AML-193 (cell line): Measurements from ENCODE around the gene ARL4C.
A peak's percentile ranks its signal among the peaks of the same experiment; 100 is the strongest.

Source experiments
- DNase-seq, 2 experiments: peaks; one replicate each; lab custom pipeline; 2025; lab: John Stamatoyannopoulos, UW

Gene ARL4C

GRCh38 chr2:234496835-234497593 is at the start of gene ARL4C:
Gene ARL4C (minus strand): TSS chr2:234497081. CDS start chr2:234496586, 495 bp downstream.
- no peak for DNase-seq

- peak; percentile 1 to 5 for DNase-seq
These were observed 48.1 kb upstream of the ARL4C start for GRCh38 chr2:234544659-234545611.

- no peak for DNase-seq
These were observed 45.9 kb upstream of the ARL4C start for GRCh38 chr2:234542742-234543141.

GRCh38 chr2:234537929-234538328 is 41.0 kb upstream of the ARL4C start:
- DNase-seq, result no peak

GRCh38 chr2:234536178-234536965 is 39.5 kb upstream of the ARL4C start:
- no peak for DNase-seq

- no peak for DNase-seq
These were observed 38.6 kb upstream of the ARL4C start for GRCh38 chr2:234535464-234535863.

GRCh38 chr2:234534515-234534914 is 37.6 kb upstream of the ARL4C start:
- no peak for DNase-seq

- DNase-seq, result no peak
These were observed 36.7 kb upstream of the ARL4C start for GRCh38 chr2:234533626-234534025.

- no peak for DNase-seq
These were observed 31.7 kb upstream of the ARL4C start for GRCh38 chr2:234528410-234529148.

- no peak for DNase-seq
These were observed 29.8 kb upstream of the ARL4C start for GRCh38 chr2:234526711-234527110.

- no peak for DNase-seq
These were observed 24.7 kb upstream of the ARL4C start for GRCh38 chr2:234521536-234521935.

- no peak for DNase-seq
These were observed 22.2 kb upstream of the ARL4C start for GRCh38 chr2:234518986-234519642.

- DNase-seq, result no peak
These were observed 21.1 kb upstream of the ARL4C start for GRCh38 chr2:234517971-234518370.

- no peak for DNase-seq
These were observed 18.2 kb upstream of the ARL4C start for GRCh38 chr2:234514873-234515638.

GRCh38 chr2:234514099-234514498 is 17.2 kb upstream of the ARL4C start:
- DNase-seq, result no peak

- DNase-seq, result no peak
These were observed 16.2 kb upstream of the ARL4C start for GRCh38 chr2:234512884-234513669.

GRCh38 chr2:234502919-234503285 is 6.0 kb upstream of the ARL4C start:
- no peak for DNase-seq

GRCh38 chr2:234502285-234502918 is 5.5 kb upstream of the ARL4C start:
- DNase-seq, result no peak
